ENCODE data around the gene NR4A1. TPM values are rescaled to one million over a fixed set of nuclear protein-coding genes. Genes with fewer than 3 reads are reported as not detected.

Gene NR4A1
- total RNA-seq, 1 experiment from 2014 or later: 26.9 TPM

DNA sequence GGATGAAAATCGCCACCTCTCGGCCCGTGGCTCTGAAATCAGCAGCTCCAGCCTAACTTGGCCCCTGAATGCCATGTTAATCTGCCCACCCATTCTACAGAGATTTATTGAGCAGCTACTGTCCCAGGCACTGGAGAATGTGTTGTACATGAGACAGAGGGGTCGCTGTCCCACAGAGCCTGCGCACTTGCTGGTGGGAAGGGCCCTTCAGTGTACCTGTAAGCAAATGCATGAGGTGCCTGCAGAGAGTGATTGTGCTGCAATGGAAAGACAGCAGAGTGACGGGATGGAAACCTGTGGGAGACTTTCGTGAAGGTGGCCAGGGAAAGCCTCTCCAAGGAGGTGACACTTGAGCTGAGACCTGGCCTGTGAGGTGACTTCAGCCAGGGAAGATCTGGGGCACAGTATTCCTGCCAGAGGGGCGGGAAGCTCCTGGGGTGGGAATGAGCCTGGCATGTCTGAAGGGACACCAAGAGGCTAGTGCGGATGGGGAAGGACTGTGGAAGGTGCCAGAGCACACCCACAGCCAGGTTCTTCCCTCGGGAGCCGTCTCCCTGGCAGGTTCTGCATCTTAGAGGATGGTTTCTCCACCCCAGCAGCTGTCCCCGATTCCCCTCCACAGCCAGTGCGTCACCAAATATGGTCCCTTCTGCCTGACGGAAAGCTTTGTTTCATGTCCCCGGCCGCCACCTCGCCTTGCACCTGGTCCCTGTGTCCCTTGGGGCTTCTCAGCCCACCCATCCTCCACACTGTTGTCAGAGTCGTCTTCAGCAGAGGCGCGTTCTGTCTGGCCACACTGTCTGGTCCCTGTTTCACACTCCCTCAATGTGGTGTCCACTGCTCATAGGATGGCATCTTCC lies 36.9 kb downstream of the NR4A1 start:
- no peaks in the 10 kb centered on the region for H3K9me3 Mint-ChIP-seq

DNA sequence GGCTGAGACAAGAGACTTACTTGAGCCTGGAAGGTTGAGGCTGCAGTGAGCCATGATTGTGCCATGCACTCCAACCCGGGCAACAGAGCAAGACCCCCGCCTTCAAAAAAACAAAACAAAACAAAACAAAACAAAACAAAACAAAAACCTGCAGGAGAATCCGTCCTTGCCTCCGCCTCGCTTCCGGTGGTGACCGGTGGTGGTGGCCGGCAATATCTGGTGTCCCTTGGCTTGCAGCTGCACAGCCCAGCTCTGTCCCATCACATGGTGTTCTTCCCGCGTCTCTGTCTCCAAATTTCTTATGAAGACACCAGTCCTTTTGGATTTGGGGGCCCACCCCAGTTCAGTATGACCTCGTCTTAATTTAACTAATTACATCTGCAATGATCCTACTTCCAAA lies 38.2 kb downstream of the NR4A1 start:
- DNase-seq (ENCODE audit: low spot score): no peak
- POLR2A ChIA-PET: no interaction called here
- Mint-ChIP-seq H3K4me1 (peaks cover 14% of the 10 kb centered on the region), H3K36me3 (no peaks in the 10 kb centered on the region), H3K9me3 (no peaks in the 10 kb centered on the region), H3K27ac (no peak overlapping the region), H3K27me3 (ENCODE audit: low read depth) (no peaks in the 10 kb centered on the region), H3K4me3 (no peak overlapping the region)
- CTCF ChIA-PET: interaction anchor here (1.2 to 11.4 kb wide), 2 partner anchors 31 to 61 kb away, joined by 5 to 388 read pairs; no protein-coding TSS in a partner anchor
- no peak for ATAC-seq
- TF ChIP-seq, protein P1, sequence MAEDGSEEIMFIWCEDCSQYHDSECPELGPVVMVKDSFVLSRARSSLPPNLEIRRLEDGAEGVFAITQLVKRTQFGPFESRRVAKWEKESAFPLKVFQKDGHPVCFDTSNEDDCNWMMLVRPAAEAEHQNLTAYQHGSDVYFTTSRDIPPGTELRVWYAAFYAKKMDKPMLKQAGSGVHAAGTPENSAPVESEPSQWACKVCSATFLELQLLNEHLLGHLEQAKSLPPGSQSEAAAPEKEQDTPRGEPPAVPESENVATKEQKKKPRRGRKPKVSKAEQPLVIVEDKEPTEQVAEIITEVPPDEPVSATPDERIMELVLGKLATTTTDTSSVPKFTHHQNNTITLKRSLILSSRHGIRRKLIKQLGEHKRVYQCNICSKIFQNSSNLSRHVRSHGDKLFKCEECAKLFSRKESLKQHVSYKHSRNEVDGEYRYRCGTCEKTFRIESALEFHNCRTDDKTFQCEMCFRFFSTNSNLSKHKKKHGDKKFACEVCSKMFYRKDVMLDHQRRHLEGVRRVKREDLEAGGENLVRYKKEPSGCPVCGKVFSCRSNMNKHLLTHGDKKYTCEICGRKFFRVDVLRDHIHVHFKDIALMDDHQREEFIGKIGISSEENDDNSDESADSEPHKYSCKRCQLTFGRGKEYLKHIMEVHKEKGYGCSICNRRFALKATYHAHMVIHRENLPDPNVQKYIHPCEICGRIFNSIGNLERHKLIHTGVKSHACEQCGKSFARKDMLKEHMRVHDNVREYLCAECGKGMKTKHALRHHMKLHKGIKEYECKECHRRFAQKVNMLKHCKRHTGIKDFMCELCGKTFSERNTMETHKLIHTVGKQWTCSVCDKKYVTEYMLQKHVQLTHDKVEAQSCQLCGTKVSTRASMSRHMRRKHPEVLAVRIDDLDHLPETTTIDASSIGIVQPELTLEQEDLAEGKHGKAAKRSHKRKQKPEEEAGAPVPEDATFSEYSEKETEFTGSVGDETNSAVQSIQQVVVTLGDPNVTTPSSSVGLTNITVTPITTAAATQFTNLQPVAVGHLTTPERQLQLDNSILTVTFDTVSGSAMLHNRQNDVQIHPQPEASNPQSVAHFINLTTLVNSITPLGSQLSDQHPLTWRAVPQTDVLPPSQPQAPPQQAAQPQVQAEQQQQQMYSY (CRISPR knock-in tag; IDR thresholded peaks at IDR 0.05): no peak
- TF ChIP-seq TP53 (CRISPR knock-in tag; IDR thresholded peaks at IDR 0.05): no peak
- TF ChIP-seq, protein P2, sequence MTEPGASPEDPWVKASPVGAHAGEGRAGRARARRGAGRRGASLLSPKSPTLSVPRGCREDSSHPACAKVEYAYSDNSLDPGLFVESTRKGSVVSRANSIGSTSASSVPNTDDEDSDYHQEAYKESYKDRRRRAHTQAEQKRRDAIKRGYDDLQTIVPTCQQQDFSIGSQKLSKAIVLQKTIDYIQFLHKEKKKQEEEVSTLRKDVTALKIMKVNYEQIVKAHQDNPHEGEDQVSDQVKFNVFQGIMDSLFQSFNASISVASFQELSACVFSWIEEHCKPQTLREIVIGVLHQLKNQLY (CRISPR knock-in tag; IDR thresholded peaks at IDR 0.05): no peak
- no peak for TF ChIP-seq OVOL2 (CRISPR knock-in tag; IDR thresholded peaks at IDR 0.05; ENCODE audit: borderline replicate concordance)
- no peak for TF ChIP-seq NR1H2 (CRISPR knock-in tag; IDR thresholded peaks at IDR 0.05)
- TF ChIP-seq NR2C2 (CRISPR knock-in tag; IDR thresholded peaks at IDR 0.05): no peak
- TF ChIP-seq TCF7 (CRISPR knock-in tag; IDR thresholded peaks at IDR 0.05; ENCODE audit: low read depth): no peak
- TF ChIP-seq, protein P3, sequence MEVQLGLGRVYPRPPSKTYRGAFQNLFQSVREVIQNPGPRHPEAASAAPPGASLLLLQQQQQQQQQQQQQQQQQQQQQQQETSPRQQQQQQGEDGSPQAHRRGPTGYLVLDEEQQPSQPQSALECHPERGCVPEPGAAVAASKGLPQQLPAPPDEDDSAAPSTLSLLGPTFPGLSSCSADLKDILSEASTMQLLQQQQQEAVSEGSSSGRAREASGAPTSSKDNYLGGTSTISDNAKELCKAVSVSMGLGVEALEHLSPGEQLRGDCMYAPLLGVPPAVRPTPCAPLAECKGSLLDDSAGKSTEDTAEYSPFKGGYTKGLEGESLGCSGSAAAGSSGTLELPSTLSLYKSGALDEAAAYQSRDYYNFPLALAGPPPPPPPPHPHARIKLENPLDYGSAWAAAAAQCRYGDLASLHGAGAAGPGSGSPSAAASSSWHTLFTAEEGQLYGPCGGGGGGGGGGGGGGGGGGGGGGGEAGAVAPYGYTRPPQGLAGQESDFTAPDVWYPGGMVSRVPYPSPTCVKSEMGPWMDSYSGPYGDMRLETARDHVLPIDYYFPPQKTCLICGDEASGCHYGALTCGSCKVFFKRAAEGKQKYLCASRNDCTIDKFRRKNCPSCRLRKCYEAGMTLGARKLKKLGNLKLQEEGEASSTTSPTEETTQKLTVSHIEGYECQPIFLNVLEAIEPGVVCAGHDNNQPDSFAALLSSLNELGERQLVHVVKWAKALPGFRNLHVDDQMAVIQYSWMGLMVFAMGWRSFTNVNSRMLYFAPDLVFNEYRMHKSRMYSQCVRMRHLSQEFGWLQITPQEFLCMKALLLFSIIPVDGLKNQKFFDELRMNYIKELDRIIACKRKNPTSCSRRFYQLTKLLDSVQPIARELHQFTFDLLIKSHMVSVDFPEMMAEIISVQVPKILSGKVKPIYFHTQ (CRISPR knock-in tag; IDR thresholded peaks at IDR 0.05): no peak
- no peak for TF ChIP-seq CREB1 (CRISPR knock-in tag; IDR thresholded peaks at IDR 0.05)
- TF ChIP-seq, protein P4, sequence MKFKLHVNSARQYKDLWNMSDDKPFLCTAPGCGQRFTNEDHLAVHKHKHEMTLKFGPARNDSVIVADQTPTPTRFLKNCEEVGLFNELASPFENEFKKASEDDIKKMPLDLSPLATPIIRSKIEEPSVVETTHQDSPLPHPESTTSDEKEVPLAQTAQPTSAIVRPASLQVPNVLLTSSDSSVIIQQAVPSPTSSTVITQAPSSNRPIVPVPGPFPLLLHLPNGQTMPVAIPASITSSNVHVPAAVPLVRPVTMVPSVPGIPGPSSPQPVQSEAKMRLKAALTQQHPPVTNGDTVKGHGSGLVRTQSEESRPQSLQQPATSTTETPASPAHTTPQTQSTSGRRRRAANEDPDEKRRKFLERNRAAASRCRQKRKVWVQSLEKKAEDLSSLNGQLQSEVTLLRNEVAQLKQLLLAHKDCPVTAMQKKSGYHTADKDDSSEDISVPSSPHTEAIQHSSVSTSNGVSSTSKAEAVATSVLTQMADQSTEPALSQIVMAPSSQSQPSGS (CRISPR knock-in tag; IDR thresholded peaks at IDR 0.05; ENCODE audit: borderline replicate concordance, low read depth): no peak

More for the DNA sequence above, 36.9 kb downstream of the NR4A1 start:
- peaks cover 16% of the 10 kb centered on the region for H3K4me1 Mint-ChIP-seq
- H3K4me3 Mint-ChIP-seq: no peak overlapping the region
- ChIA-PET CTCF (interaction anchor here (0.6 to 11.4 kb wide), 8 partner anchors 16 to 84 kb away, joined by 3 to 388 read pairs (median 4); no protein-coding TSS in a partner anchor), POLR2A (interaction anchor here (0.5 kb wide), 1 partner anchor 32 kb away, joined by 3 read pairs; no protein-coding TSS in a partner anchor)
- ATAC-seq (no peak), DNase-seq (ENCODE audit: low spot score) (no peak)
- TF ChIP-seq JUN (CRISPR knock-in tag; IDR thresholded peaks at IDR 0.05) (no peak), EMX1 (CRISPR knock-in tag; IDR thresholded peaks at IDR 0.05) (no peak), RORB (CRISPR knock-in tag; IDR thresholded peaks at IDR 0.05) (no peak), MXD4 (CRISPR knock-in tag; IDR thresholded peaks at IDR 0.05; ENCODE audit: borderline replicate concordance) (no peak), ZNF263 (CRISPR knock-in tag; IDR thresholded peaks at IDR 0.05; ENCODE audit: low read depth) (no peak), NFE2L1 (CRISPR knock-in tag; IDR thresholded peaks at IDR 0.05) (no peak), ZNF317 (CRISPR knock-in tag; IDR thresholded peaks at IDR 0.05; ENCODE audit: borderline replicate concordance, low read depth) (no peak)
- TF ChIP-seq, protein P5, sequence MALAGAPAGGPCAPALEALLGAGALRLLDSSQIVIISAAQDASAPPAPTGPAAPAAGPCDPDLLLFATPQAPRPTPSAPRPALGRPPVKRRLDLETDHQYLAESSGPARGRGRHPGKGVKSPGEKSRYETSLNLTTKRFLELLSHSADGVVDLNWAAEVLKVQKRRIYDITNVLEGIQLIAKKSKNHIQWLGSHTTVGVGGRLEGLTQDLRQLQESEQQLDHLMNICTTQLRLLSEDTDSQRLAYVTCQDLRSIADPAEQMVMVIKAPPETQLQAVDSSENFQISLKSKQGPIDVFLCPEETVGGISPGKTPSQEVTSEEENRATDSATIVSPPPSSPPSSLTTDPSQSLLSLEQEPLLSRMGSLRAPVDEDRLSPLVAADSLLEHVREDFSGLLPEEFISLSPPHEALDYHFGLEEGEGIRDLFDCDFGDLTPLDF (CRISPR knock-in tag; IDR thresholded peaks at IDR 0.05): no peak
- TF ChIP-seq, protein P6, sequence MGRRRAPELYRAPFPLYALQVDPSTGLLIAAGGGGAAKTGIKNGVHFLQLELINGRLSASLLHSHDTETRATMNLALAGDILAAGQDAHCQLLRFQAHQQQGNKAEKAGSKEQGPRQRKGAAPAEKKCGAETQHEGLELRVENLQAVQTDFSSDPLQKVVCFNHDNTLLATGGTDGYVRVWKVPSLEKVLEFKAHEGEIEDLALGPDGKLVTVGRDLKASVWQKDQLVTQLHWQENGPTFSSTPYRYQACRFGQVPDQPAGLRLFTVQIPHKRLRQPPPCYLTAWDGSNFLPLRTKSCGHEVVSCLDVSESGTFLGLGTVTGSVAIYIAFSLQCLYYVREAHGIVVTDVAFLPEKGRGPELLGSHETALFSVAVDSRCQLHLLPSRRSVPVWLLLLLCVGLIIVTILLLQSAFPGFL (CRISPR knock-in tag; IDR thresholded peaks at IDR 0.05; ENCODE audit: borderline replicate concordance): no peak
- TF ChIP-seq, protein P7, sequence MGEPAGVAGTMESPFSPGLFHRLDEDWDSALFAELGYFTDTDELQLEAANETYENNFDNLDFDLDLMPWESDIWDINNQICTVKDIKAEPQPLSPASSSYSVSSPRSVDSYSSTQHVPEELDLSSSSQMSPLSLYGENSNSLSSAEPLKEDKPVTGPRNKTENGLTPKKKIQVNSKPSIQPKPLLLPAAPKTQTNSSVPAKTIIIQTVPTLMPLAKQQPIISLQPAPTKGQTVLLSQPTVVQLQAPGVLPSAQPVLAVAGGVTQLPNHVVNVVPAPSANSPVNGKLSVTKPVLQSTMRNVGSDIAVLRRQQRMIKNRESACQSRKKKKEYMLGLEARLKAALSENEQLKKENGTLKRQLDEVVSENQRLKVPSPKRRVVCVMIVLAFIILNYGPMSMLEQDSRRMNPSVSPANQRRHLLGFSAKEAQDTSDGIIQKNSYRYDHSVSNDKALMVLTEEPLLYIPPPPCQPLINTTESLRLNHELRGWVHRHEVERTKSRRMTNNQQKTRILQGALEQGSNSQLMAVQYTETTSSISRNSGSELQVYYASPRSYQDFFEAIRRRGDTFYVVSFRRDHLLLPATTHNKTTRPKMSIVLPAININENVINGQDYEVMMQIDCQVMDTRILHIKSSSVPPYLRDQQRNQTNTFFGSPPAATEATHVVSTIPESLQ (CRISPR knock-in tag; IDR thresholded peaks at IDR 0.05): no peak
- H3K36me3 Mint-ChIP-seq: no peaks in the 10 kb centered on the region
- H3K27ac Mint-ChIP-seq: no peak overlapping the region; the same call in 1 of the 2 replicates
- H3K27me3 Mint-ChIP-seq (ENCODE audit: low read depth): no peaks in the 10 kb centered on the region
